GM23338 (cell line): Measurements from ENCODE around the gene IL13. TPM values are rescaled to one million over a fixed set of nuclear protein-coding genes. Genes with fewer than 3 reads are reported as not detected.

Source experiments
- ATAC-seq: fragments of 200-7000 bp; cut with Tn5 transposase; 3 replicates; pipeline ENCODE4 v1.9.1; 2020
- DNase-seq: peaks from one replicate; pipeline ENCODE4 v3.0.0-alpha.2; 2015; ENCODE audit warnings: low spot score
- H2AFZ ChIP-seq: fragments of 200-600 bp; sonication (generic); 2 replicates; pipeline ENCODE4 v1.8.0; 2016; ENCODE audit warnings: antibody characterized with exemption, mild to moderate bottlenecking, moderate library complexity
- H3F3A ChIP-seq: fragments of 200-600 bp; sonication (generic); replicated peaks from 2 replicates; pipeline ENCODE4 v1.8.0; 2017; ENCODE audit warnings: antibody characterized with exemption, mixed run types, low read depth
- H3K27ac ChIP-seq: fragments of 200-600 bp; sonication (generic); 2 replicates; pipeline ENCODE4 v1.6.1; 2016; ENCODE audit warnings: low read depth
- H3K27me3 ChIP-seq: fragments of 200-600 bp; sonication (generic); 2 replicates; pipeline ENCODE4 v1.8.0; 2016; ENCODE audit warnings: mild to moderate bottlenecking, mixed run types, moderate library complexity; ENCODE audit not compliant: insufficient read depth
- H3K36me3 ChIP-seq: fragments of 200-600 bp; sonication (generic); 2 replicates; pipeline ENCODE4 v1.8.0; 2016; ENCODE audit warnings: mild to moderate bottlenecking; ENCODE audit not compliant: insufficient read depth
- H3K4me1 ChIP-seq: fragments of 200-600 bp; sonication (generic); 2 replicates; pipeline ENCODE4 v1.8.0; 2016; ENCODE audit warnings: mild to moderate bottlenecking, moderate library complexity; ENCODE audit not compliant: insufficient read depth
- H3K4me2 ChIP-seq: fragments of 200-600 bp; sonication (generic); 2 replicates; pipeline ENCODE4 v1.7.1; 2017; ENCODE audit warnings: mixed run types
- H3K4me3 ChIP-seq: fragments of 200-600 bp; sonication (generic); 2 replicates; pipeline ENCODE4 v1.6.1; 2016; ENCODE audit warnings: mixed run types
- H3K79me2 ChIP-seq: fragments of 200-600 bp; sonication (generic); replicated peaks from 2 replicates; pipeline ENCODE4 v1.8.0; 2017; ENCODE audit warnings: mild to moderate bottlenecking; ENCODE audit not compliant: insufficient read depth
- H3K9me2 ChIP-seq: fragments of 200-600 bp; sonication (generic); 2 replicates; pipeline ENCODE4 v1.8.0; 2017; ENCODE audit not compliant: insufficient read depth
- H4K20me1 ChIP-seq: fragments of 200-600 bp; sonication (generic); replicated peaks from 2 replicates; pipeline ENCODE4 v1.8.0; 2017; ENCODE audit warnings: mild to moderate bottlenecking; ENCODE audit not compliant: insufficient read depth
- H3K27ac Mint-ChIP-seq: 2 replicates; pipeline ENCODE4 v1.8.0; 2020; ENCODE audit warnings: inconsistent platforms, mild to moderate bottlenecking, moderate library complexity, mixed read lengths
- H3K27me3 Mint-ChIP-seq: 3 replicates; pipeline ENCODE4 v1.8.0; 2022; ENCODE audit warnings: low read depth, mild to moderate bottlenecking, moderate library complexity, mixed read lengths, inconsistent platforms; ENCODE audit not compliant: insufficient read depth, poor library complexity
- H3K36me3 Mint-ChIP-seq: 3 replicates; pipeline ENCODE4 v1.8.0; 2021; ENCODE audit warnings: low read depth, mild to moderate bottlenecking, inconsistent platforms, moderate library complexity, mixed read lengths
- H3K4me1 Mint-ChIP-seq: 3 replicates; pipeline ENCODE4 v1.8.0; 2020; ENCODE audit warnings: mild to moderate bottlenecking, inconsistent platforms, mixed read lengths
- H3K4me3 Mint-ChIP-seq: 3 replicates; pipeline ENCODE4 v1.8.0; 2021; ENCODE audit warnings: moderate library complexity, mild to moderate bottlenecking, inconsistent platforms, mixed read lengths
- H3K9me3 Mint-ChIP-seq: 3 replicates; pipeline ENCODE4 v1.8.0; 2020; ENCODE audit warnings: moderate library complexity, mild to moderate bottlenecking, inconsistent platforms, mixed read lengths
- CREB1 ChIP-seq: fragments of 250-450 bp; sonication (Bioruptor Pico); IDR thresholded peaks from 2 replicates; pipeline ENCODE4 v1.5.0; 2020; ENCODE audit warnings: low read depth, mild to moderate bottlenecking, moderate library complexity
- CTCF ChIP-seq, 2 experiments: fragments of 200-600 bp in 1 of 2; sonication (generic) in 1 of 2; conservative IDR thresholded peaks; 2 replicates each; pipeline versions ENCODE4 v1.5.1 to v1.6.1; 2016 to 2017; ENCODE audit warnings: antibody characterized with exemption in 2 of 2, low read depth in 2 of 2, mild to moderate bottlenecking in 2 of 2, moderate library complexity in 1 of 2
- ETS1 ChIP-seq: IDR thresholded peaks from 2 replicates; pipeline ENCODE4 v1.6.1; 2016; ENCODE audit warnings: antibody characterized with exemption
- EZH2 ChIP-seq: fragments of 200-600 bp; sonication (generic); IDR thresholded peaks from one replicate; pipeline ENCODE4 v1.8.0; 2017; ENCODE audit warnings: antibody characterized with exemption, mild to moderate bottlenecking, low read depth; ENCODE audit not compliant: unreplicated experiment
- EZH2phosphoT487 ChIP-seq: fragments of 200-600 bp; sonication (generic); IDR thresholded peaks from one replicate; pipeline ENCODE4 v1.8.1; 2018; ENCODE audit warnings: antibody characterized with exemption; ENCODE audit not compliant: unreplicated experiment
- JUNB ChIP-seq: IDR thresholded peaks from one replicate; pipeline ENCODE4 v1.6.1; 2016; ENCODE audit warnings: antibody characterized with exemption; ENCODE audit not compliant: unreplicated experiment
- NANOG ChIP-seq: IDR thresholded peaks from 2 replicates; pipeline ENCODE4 v1.6.1; 2016; ENCODE audit warnings: antibody characterized with exemption, borderline replicate concordance
- POLR2AphosphoS5 ChIP-seq: IDR thresholded peaks from 2 replicates; pipeline ENCODE4 v1.6.1; 2016; ENCODE audit warnings: antibody characterized with exemption, low read depth
- REST ChIP-seq: IDR thresholded peaks from one replicate; pipeline ENCODE4 v1.6.1; 2018; ENCODE audit warnings: antibody characterized with exemption; ENCODE audit not compliant: unreplicated experiment
- STAT1 ChIP-seq: IDR thresholded peaks from one replicate; pipeline ENCODE4 v1.6.1; 2016; ENCODE audit warnings: antibody characterized with exemption; ENCODE audit not compliant: unreplicated experiment
- ZNF114 ChIP-seq: fragments of 250-450 bp; sonication (Bioruptor Pico); IDR thresholded peaks from 2 replicates; pipeline ENCODE4 v1.5.0; 2020; ENCODE audit warnings: mild to moderate bottlenecking, moderate library complexity
- ZNF331 ChIP-seq: fragments of 250-450 bp; sonication (Bioruptor Pico); IDR thresholded peaks from 2 replicates; pipeline ENCODE4 v1.5.0; 2020; ENCODE audit warnings: low read depth, mild to moderate bottlenecking, moderate library complexity
- ZNF462 ChIP-seq: fragments of 250-450 bp; sonication (Bioruptor Pico); IDR thresholded peaks from 2 replicates; pipeline ENCODE4 v1.5.0; 2020; ENCODE audit warnings: mild to moderate bottlenecking, moderate library complexity
- polyA plus RNA-seq: library from polyadenylated mRNA; unstranded; fragments of >200 nt; fragmentation: Nextera tagmentation; extraction: Ambion mirVana; gene quantifications from 2 replicates; pipeline ENCODE4 v1.2.1, GENCODE V29; 2016
- total RNA-seq: library from RNA; depleted of rRNA; stranded (reverse); fragments of >200 nt; shearing (Covaris generic); gene quantifications from 2 replicates; pipeline ENCODE4 v1.2.3, GENCODE V29; 2014

Gene IL13
- total and polyA plus RNA-seq, 2 experiments from 2014 or later: not detected

GRCh38 chr5:132678735-132679134 is 20.8 kb downstream of the IL13 start:
- H3K4me3 Mint-ChIP-seq: no peak overlapping the region

More at GRCh38 chr5:132678735-132679134, 20.8 kb downstream of the IL13 start:
- Histone ChIP-seq H3K4me2 (no peak overlapping the region), H3K27me3 (no peaks in the 10 kb centered on the region), H3K79me2 (no peaks in the 10 kb centered on the region), H3K27ac (no peak overlapping the region), H2AFZ (no peak overlapping the region), H3K9me2 (no peaks in the 10 kb centered on the region), H4K20me1 (no peaks in the 10 kb centered on the region), H3F3A (no peaks in the 10 kb centered on the region), H3K4me1 (no peaks in the 10 kb centered on the region), H3K36me3 (no peaks in the 10 kb centered on the region), H3K4me3 (no peak overlapping the region)
- H3K9me3 Mint-ChIP-seq: no peaks in the 10 kb centered on the region
- H3K27ac Mint-ChIP-seq: no peak overlapping the region
- ATAC-seq: no peak
- peaks cover 6% of the 10 kb centered on the region for H3K4me1 Mint-ChIP-seq
- TF ChIP-seq CREB1: no peak
- no peak for TF ChIP-seq REST
- TF ChIP-seq CTCF (conservative IDR thresholded peaks at IDR 0.05; ENCODE audit: low read depth in 2 of 2): no peak
- TF ChIP-seq ZNF114 (CRISPR knock-in tag): no peak
- TF ChIP-seq STAT1: no peak
- TF ChIP-seq NANOG: no peak
- no peak for TF ChIP-seq ZNF331 (CRISPR knock-in tag)
- TF ChIP-seq EZH2phosphoT487: no peak
- TF ChIP-seq JUNB: no peak
- no peak for TF ChIP-seq POLR2AphosphoS5
- TF ChIP-seq EZH2: no peak
- TF ChIP-seq ETS1: no peak
- TF ChIP-seq ZNF462 (CRISPR knock-in tag): no peak
- DNase-seq: no peak
- no peaks in the 10 kb centered on the region for H3K36me3 Mint-ChIP-seq
- H3K27me3 Mint-ChIP-seq: no peaks in the 10 kb centered on the region
